HepG2 (cell line): ENCODE data around the gene SYMPK. TPM values are rescaled to one million over a fixed set of nuclear protein-coding genes. Genes with fewer than 3 reads are reported as not detected.

Experiments used
- ATAC-seq: fragments of 200-7000 bp; cut with Tn5 transposase; 3 replicates; pipeline ENCODE4 v1.9.1; 2020; ENCODE audit warnings: mild to moderate bottlenecking, moderate library complexity
- Bru-seq: library from RNA; stranded (reverse); fragments of 400-500 nt; gene quantifications from one replicate; lab custom pipeline; 2021; lab: Mats Ljungman, UMichigan
- BruChase-seq, 2 experiments: library from RNA; stranded (reverse); fragments of 400-500 nt; gene quantifications; one replicate each; lab custom pipeline; 2021; lab: Mats Ljungman, UMichigan
- BruUV-seq: library from RNA; stranded (reverse); fragments of 400-500 nt; replicated peaks from 2 replicates; lab custom pipeline; 2021; lab: Mats Ljungman, UMichigan
- CTCF ChIA-PET: fragments of 300-600 bp; formaldehyde crosslinking; extraction: SDS; loops from one replicate; lab custom pipeline; 2021; ENCODE audit warnings: low total read pairs, inconsistent platforms, low intra/inter-chr PET ratio; lab: Yijun Ruan, JAX
- POLR2A ChIA-PET: fragments of 350-600 bp; sonication (Branson Sonifier 250); formaldehyde crosslinking; loops from one replicate; lab custom pipeline; 2020; ENCODE audit warnings: antibody characterized with exemption, inconsistent platforms; lab: Yijun Ruan, JAX
- DNase-seq: peaks from one replicate; pipeline ENCODE4 v3.0.0-alpha.2; 2015; ENCODE audit warnings: low spot score
- FAIRE-seq: peaks from 3 replicates; lab custom pipeline; 2011; peaks lifted over from hg19 to GRCh38; lab: Jason Lieb, UNC
- H2AFZ ChIP-seq: one replicate; pipeline ENCODE4 v1.6.1; 2011; ENCODE audit warnings: low read length, inconsistent platforms
- H3K27ac ChIP-seq: fragments of 300-600 bp; 3 replicates; pipeline ENCODE4 v1.8.0; 2011; ENCODE audit warnings: mixed run types, mild to moderate bottlenecking, mixed read lengths, low read length, inconsistent platforms; ENCODE audit not compliant: insufficient read depth; ENCODE audit errors: extremely low read length
- H3K27me3 ChIP-seq, 2 experiments: fragments of 200-600 bp in 1 of 2; 2 replicates in 1 of 2; 3 replicates in 1 of 2; pipeline versions ENCODE4 v1.6.0 to v1.8.0; 2011; ENCODE audit warnings: low read length in 2 of 2, mild to moderate bottlenecking in 2 of 2, moderate library complexity in 2 of 2, inconsistent platforms in 1 of 2; ENCODE audit not compliant: insufficient read depth in 2 of 2, control insufficient read depth in 1 of 2
- H3K36me3 ChIP-seq, 2 experiments: fragments of 200-600 bp in 1 of 2; replicated peaks in 1 of 2; 2 replicates in 1 of 2; 3 replicates in 1 of 2; pipeline versions ENCODE4 v1.5.1 to v1.8.0; 2011; ENCODE audit warnings: low read length in 2 of 2, inconsistent platforms in 1 of 2; ENCODE audit not compliant: insufficient read depth in 2 of 2, control insufficient read depth in 1 of 2
- H3K4me1 ChIP-seq: 2 replicates; pipeline ENCODE4 v1.5.1; 2012; ENCODE audit warnings: low read length, inconsistent platforms; ENCODE audit not compliant: insufficient read depth
- H3K4me2 ChIP-seq: 2 replicates; pipeline ENCODE4 v1.6.0; 2011; ENCODE audit warnings: low read depth, low read length, inconsistent platforms
- H3K4me3 ChIP-seq, 3 experiments: fragments of 200-600 bp in 1 of 3; sonication (generic), shearing (Covaris generic) in 1 of 3; replicated peaks in 1 of 3; 2 replicates each; pipeline ENCODE4 v1.5.1; 2011 to 2016; ENCODE audit warnings: low read length in 3 of 3, inconsistent platforms in 2 of 3, low read depth in 2 of 3, mild to moderate bottlenecking in 2 of 3, control low read depth in 1 of 3, mixed read lengths in 1 of 3; ENCODE audit not compliant: insufficient read depth in 1 of 3
- H3K79me2 ChIP-seq: one replicate; pipeline ENCODE4 v1.6.1; 2011; ENCODE audit warnings: low read length, inconsistent platforms; ENCODE audit not compliant: insufficient read depth
- H3K9ac ChIP-seq: 2 replicates; pipeline ENCODE4 v1.6.0; 2011; ENCODE audit warnings: mild to moderate bottlenecking, low read depth, low read length, inconsistent platforms; ENCODE audit not compliant: insufficient read depth
- H3K9me3 ChIP-seq: 2 replicates; pipeline ENCODE4 v1.5.1; 2012; ENCODE audit warnings: mild to moderate bottlenecking, low read length
- H4K20me1 ChIP-seq: 2 replicates; pipeline ENCODE4 v1.6.0; 2011; ENCODE audit warnings: inconsistent platforms, mild to moderate bottlenecking, low read length, moderate library complexity; ENCODE audit not compliant: insufficient read depth
- NR3C1 ChIP-seq: sonication (generic); formaldehyde crosslinking; IDR thresholded peaks from 2 replicates; pipeline ENCODE4 v1.4.0; 2020; ENCODE audit warnings: missing genetic modification reagents
- ZBTB1 ChIP-seq: sonication (generic); formaldehyde crosslinking; IDR thresholded peaks from 2 replicates; pipeline ENCODE4 v1.4.0; 2020; ENCODE audit warnings: missing genetic modification reagents, borderline replicate concordance
- ZNF124 ChIP-seq: sonication (generic); formaldehyde crosslinking; IDR thresholded peaks from 2 replicates; pipeline ENCODE4 v1.4.0; 2020; ENCODE audit warnings: missing genetic modification reagents
- WGBS: methylation state at CpG from one replicate; pipeline ENCODE4 v1.1.6; 2017; ENCODE audit warnings: low lambda C conversion rate; 5-methylcytosine and 5-hydroxymethylcytosine counted together
- in situ Hi-C: cut with HindIII; loops from 2 replicates; pipeline ENCODE4 v1.10.0; 2017; ENCODE audit warnings: low pct_unique_long_range_greater_than_20kb; ENCODE audit not compliant: extremely low pct_ligation_motif_present
- intact Hi-C: fragments of 100-400 bp; cut with micrococcal nuclease; formaldehyde crosslinking; loops from one replicate; pipeline ENCODE4 v1.10.0; 2022; ENCODE audit not compliant: unreplicated experiment
- long read RNA-seq, 2 experiments: library from RNA in 1 of 2; library from polyadenylated mRNA in 1 of 2; stranded (forward) in 1 of 2; unstranded in 1 of 2; transcript quantifications; one replicate each; pipeline ENCODE4 v2.0.0, GENCODE V29; 2019 to 2022
- polyA minus RNA-seq, 3 experiments: library from RNA; depleted of rRNA, polyadenylated mRNA; stranded (reverse); fragments of >200 nt; gene quantifications; 2 replicates each; pipeline ENCODE4 v1.2.3, GENCODE V29; 2011; ENCODE audit warnings: low replicate concordance in 1 of 3
- polyA plus RNA-seq, 8 experiments: library from polyadenylated mRNA; depleted of rRNA in 3 of 8; stranded (reverse) in 7 of 8; unstranded in 1 of 8; fragments of >200 nt; fragmentation: Illumina TruSeq in 4 of 8; extraction: Trizol in 4 of 8; gene quantifications; 2 replicates each; pipeline versions ENCODE4 v1.2.1 to v1.2.3, GENCODE V29; 2011 to 2016; ENCODE audit warnings: low read depth in 4 of 8, missing spikeins in 1 of 8, mixed read lengths in 1 of 8; ENCODE audit not compliant: insufficient read depth in 1 of 8
- total RNA-seq, 5 experiments: library from RNA; depleted of rRNA; stranded (reverse); fragments of >200 nt; fragmentation: Illumina TruSeq; extraction: Trizol; gene quantifications; 2 replicates each; pipeline ENCODE4 v1.2.3, GENCODE V29; 2016; ENCODE audit warnings: low read depth in 1 of 5
- TF ChIP-seq, protein P1 (sequence below): sonication (generic); formaldehyde crosslinking; IDR thresholded peaks from 2 replicates; pipeline ENCODE4 v1.5.0; 2020; ENCODE audit warnings: mild to moderate bottlenecking, missing genetic modification reagents, borderline replicate concordance
- TF ChIP-seq, protein P2 (sequence below): sonication (generic); formaldehyde crosslinking; IDR thresholded peaks from 2 replicates; pipeline ENCODE4 v1.4.0; 2020; ENCODE audit warnings: mild to moderate bottlenecking, missing genetic modification reagents

Gene SYMPK
- total RNA-seq (2016; rRNA removed; fragmentation: Illumina TruSeq; extraction: Trizol) (19.9 and 21.9 TPM in 2 replicates), polyA plus RNA-seq (2011; rRNA removed) (55.7 and 67.8 TPM in 2 replicates), polyA minus RNA-seq (2011; rRNA and poly(A)+ RNA removed; ENCODE audit: low replicate concordance) (90.3 and 124 TPM in 2 replicates), Bru-seq, nascent RNA (percentile 70 among the genes with signal in this experiment), BruChase-seq, experiment 1, labeled RNA remaining after a 6-hour chase (percentile 82 among the genes with signal in this experiment), BruChase-seq, experiment 2, labeled RNA remaining after a 2-hour chase (percentile 80 among the genes with signal in this experiment)
- total RNA-seq (2016; cell fraction: cytosol; rRNA removed; fragmentation: Illumina TruSeq; extraction: Trizol; ENCODE audit: low read depth): 9.2 and 10.2 TPM in 2 replicates
- 17.2 and 21.4 TPM in 2 replicates for total RNA-seq (2016; cell fraction: insoluble cytoplasmic fraction; rRNA removed; fragmentation: Illumina TruSeq; extraction: Trizol)
- total RNA-seq (2016; cell fraction: membrane; rRNA removed; fragmentation: Illumina TruSeq; extraction: Trizol): 13.2 and 15.6 TPM in 2 replicates
- total RNA-seq (2016; cell fraction: nucleus; rRNA removed; fragmentation: Illumina TruSeq; extraction: Trizol): 25.6 and 28.5 TPM in 2 replicates
- polyA plus RNA-seq (2011; cell fraction: cytosol; rRNA removed): 29.9 and 41.2 TPM in 2 replicates
- polyA plus RNA-seq (2011; cell fraction: nucleus; rRNA removed): 174 and 217 TPM in 2 replicates
- 38.1 and 46.9 TPM in 2 replicates for polyA plus RNA-seq (2012)
- polyA plus RNA-seq (2016; cell fraction: cytosol; fragmentation: Illumina TruSeq; extraction: Trizol; ENCODE audit: low read depth): 5.0 and 6.1 TPM in 2 replicates
- 26.5 and 39.8 TPM in 2 replicates for polyA plus RNA-seq (2016; cell fraction: insoluble cytoplasmic fraction; fragmentation: Illumina TruSeq; extraction: Trizol; ENCODE audit: low read depth)
- 10.4 and 10.6 TPM in 2 replicates for polyA plus RNA-seq (2016; cell fraction: membrane; fragmentation: Illumina TruSeq; extraction: Trizol; ENCODE audit: low read depth)
- 86.7 and 87.3 TPM in 2 replicates for polyA plus RNA-seq (2016; cell fraction: nucleus; fragmentation: Illumina TruSeq; extraction: Trizol; ENCODE audit: insufficient read depth, low read depth)
- polyA minus RNA-seq (2011; cell fraction: cytosol; rRNA and poly(A)+ RNA removed): 40.3 and 51.8 TPM in 2 replicates
- 40.8 and 43.1 TPM in 2 replicates for polyA minus RNA-seq (2011; cell fraction: nucleus; rRNA and poly(A)+ RNA removed)
- long read RNA-seq, experiment 1, full-length matches to known transcripts: 4 of 9 reads
- long read RNA-seq, experiment 1, partial matches to known transcripts: 3 of 9 reads
- long read RNA-seq, experiment 1, other reads (novel, unspliced or antisense): 2 of 9 reads
- long read RNA-seq, experiment 2, full-length matches to known transcripts: 28 of 124 reads
- long read RNA-seq, experiment 2, partial matches to known transcripts: 72 of 124 reads
- long read RNA-seq, experiment 2, other reads (novel, unspliced or antisense): 24 of 124 reads

DNA sequence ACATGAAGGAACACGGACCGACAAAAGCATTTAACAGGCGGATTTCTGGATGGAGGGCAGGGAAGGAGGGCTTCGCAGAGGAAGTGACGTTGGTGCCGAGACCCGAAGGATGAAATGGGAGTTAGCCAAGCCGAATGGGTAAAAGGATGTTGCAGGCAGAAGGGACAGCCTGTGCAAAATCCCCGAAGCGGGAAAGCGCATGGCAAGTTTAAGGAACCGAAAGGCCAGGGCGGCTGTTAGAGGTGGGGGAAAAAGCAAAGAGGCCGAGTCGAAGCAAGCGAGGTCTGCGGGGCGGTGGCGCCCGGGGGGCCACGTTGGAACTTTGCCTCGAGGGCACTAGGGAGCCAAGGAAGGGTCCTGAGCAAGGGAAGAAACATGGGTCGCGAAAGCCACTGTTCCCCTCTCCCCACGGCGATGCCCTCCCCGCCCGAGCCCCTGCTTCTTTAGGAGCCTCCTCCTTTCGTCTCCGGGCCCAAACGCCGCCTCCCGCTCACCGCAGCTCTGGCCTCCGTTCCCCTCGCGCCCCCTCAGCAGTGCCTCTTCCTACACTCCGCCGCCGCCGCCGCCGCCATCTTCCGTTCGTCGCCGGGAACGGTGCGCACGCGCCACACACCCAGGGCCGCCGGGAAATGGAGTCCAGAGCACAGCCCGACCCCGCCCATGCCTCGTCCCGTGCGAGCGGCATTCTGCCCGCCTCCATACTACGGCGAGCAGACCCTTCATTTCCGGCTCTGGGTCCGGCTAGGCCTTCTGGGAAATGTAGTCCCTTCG, at the start of gene SYMPK:
Gene SYMPK (minus strand): TSS at position 584 of the 771 bp plus-strand sequence. CDS start 8,652 bp downstream, outside the sequence.
- in situ Hi-C loops: no loop called here
- under 1% methylated on average over 51 of the region's 65 CpGs for WGBS
- H3K9me3 ChIP-seq: no peaks in the 10 kb centered on the region
- H3K4me2 ChIP-seq: peak within 1 kb of the TSS; percentile 84
- 0 out of 2 replicates have a peak, but pooled peaks cover 10% of the 10 kb centered on the region for H4K20me1 ChIP-seq
- ChIA-PET CTCF (interaction anchor here (1.1 to 5.8 kb wide), 2 partner anchors 21 to 46 kb away, joined by 4 to 263 read pairs; partner anchors contain the start of gene IRF2BP1), POLR2A (interaction anchor here (0.6 to 13.2 kb wide), 17 partner anchors 8 to 1302 kb away, joined by 3 to 388 read pairs (median 5); partner anchors contain the start of genes CCDC61, DMWD, IRF2BP1 and MYPOP)
- DNase-seq (peak; percentile 98), FAIRE-seq (peak; percentile 90), ATAC-seq (peak; percentile 93)
- TSS peak; percentile 70 for BruUV-seq
- H3K27me3 ChIP-seq: no peaks in the 10 kb centered on the region; a peak in 1 of 5 replicates
- peaks cover 6 to 13% of the 10 kb centered on the region in 2 experiments; a peak in 3 of 5 replicates for H3K36me3 ChIP-seq
- H3K79me2 ChIP-seq: peaks cover 64% of the 10 kb centered on the region
- intact Hi-C loops: loop anchor here (1.0 kb wide), 2 partner anchors 12 to 21 kb away; no protein-coding TSS in a partner anchor
- H3K27ac ChIP-seq: peak within 1 kb of the TSS; percentile 71
- H3K4me1 ChIP-seq: peaks cover 38% of the 10 kb centered on the region
- peak within 1 kb of the TSS; percentile 86 for H3K9ac ChIP-seq
- peak within 1 kb of the TSS; percentile 92 to 97 (median 93) for H3K4me3 ChIP-seq
- H2AFZ ChIP-seq: no peak within 1 kb of the TSS
- TF ChIP-seq, protein P1, sequence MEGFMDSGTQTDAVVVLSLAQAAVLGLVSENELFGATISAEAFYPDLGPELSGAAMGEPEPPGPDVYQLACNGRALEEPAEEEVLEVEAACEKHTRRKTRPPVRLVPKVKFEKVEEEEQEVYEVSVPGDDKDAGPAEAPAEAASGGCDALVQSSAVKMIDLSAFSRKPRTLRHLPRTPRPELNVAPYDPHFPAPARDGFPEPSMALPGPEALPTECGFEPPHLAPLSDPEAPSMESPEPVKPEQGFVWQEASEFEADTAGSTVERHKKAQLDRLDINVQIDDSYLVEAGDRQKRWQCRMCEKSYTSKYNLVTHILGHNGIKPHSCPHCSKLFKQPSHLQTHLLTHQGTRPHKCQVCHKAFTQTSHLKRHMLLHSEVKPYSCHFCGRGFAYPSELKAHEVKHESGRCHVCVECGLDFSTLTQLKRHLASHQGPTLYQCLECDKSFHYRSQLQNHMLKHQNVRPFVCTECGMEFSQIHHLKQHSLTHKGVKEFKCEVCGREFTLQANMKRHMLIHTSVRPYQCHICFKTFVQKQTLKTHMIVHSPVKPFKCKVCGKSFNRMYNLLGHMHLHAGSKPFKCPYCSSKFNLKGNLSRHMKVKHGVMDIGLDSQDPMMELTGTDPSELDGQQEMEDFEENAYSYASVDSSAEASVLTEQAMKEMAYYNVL (CRISPR knock-in tag): no peak; the same call in 1 of the 2 replicates
- TF ChIP-seq, protein P2, sequence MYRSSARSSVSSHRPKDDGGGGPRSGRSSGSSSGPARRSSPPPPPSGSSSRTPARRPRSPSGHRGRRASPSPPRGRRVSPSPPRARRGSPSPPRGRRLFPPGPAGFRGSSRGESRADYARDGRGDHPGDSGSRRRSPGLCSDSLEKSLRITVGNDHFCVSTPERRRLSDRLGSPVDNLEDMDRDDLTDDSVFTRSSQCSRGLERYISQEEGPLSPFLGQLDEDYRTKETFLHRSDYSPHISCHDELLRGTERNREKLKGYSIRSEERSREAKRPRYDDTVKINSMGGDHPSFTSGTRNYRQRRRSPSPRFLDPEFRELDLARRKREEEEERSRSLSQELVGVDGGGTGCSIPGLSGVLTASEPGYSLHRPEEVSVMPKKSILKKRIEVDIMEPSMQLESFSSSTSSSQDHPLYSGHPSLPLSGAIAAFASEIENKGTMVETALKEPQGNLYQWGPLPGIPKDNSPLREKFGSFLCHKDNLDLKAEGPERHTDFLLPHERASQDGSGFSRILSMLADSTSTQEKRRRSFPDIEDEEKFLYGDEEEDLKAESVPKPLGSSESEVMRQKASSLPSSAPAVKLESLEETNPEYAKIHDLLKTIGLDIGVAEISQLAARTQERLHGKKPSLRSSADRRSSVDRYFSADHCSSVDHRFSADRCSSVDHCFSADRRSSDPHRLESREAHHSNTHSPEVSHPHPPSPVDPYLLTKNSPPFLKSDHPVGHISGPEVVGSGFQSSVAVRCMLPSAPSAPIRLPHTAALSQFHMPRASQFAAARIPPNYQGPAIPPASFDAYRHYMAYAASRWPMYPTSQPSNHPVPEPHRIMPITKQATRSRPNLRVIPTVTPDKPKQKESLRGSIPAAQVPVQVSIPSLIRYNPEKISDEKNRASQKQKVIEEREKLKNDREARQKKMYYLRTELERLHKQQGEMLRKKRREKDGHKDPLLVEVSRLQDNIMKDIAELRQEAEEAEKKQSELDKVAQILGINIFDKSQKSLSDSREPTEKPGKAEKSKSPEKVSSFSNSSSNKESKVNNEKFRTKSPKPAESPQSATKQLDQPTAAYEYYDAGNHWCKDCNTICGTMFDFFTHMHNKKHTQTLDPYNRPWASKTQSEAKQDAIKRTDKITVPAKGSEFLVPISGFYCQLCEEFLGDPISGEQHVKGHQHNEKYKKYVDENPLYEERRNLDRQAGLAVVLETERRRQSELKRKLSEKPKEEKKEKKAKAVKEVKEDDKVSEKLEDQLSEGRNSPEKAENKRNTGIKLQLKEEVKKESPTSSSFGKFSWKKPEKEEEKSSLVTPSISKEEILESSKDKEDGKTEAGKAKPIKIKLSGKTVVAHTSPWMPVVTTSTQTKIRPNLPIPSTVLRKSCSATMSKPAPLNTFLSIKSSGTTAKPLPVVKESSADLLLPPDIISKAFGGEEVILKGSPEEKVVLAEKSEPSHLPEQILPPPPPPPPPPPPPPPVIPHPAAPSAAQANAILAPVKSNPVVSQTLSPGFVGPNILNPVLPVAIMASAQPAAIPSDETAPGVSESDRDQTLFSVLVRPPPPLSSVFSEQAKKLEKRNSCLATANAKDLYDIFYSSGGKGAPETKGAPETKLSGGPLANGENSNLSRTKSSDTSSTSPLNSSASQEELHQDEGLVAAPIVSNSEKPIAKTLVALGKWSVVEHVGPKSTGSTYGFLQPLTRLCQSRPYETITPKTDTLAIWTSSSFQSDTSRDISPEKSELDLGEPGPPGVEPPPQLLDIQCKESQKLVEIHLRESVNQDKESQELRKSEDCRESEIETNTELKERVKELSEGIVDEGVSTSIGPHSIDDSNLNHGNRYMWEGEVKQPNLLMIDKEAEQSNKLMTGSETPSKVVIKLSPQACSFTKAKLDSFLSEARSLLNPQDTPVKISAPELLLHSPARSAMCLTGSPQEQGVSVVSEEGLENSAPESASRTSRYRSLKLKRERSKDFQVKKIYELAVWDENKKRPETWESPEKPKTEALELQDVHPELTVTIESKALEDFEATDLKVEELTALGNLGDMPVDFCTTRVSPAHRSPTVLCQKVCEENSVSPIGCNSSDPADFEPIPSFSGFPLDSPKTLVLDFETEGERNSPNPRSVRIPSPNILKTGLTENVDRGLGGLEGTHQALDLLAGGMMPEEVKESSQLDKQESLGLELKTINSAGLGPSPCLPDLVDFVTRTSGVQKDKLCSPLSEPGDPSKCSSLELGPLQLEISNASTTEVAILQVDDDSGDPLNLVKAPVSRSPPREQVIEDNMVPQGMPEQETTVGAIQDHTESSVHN (CRISPR knock-in tag): no peak
- TF ChIP-seq ZNF124 (CRISPR knock-in tag): peak; percentile 28
- no peak for TF ChIP-seq ZBTB1 (CRISPR knock-in tag)
- TF ChIP-seq NR3C1: no peak
